Activated B cell treated with CpG ODN at 0.5 μM for 24 hours (primary cell): ENCODE data around the gene GFRA3. TPM values are rescaled to one million over a fixed set of nuclear protein-coding genes. Genes with fewer than 3 reads are reported as not detected.

Experiments used
- total RNA-seq: library from RNA; stranded (reverse); gene quantifications from 2 replicates; pipeline ENCODE4 v1.2.3, GENCODE V29; 2022

The GFRA3 gene
- total RNA-seq, 1 donor from 2014 or later = not detected

Other genes with a start within 250 kb of the GFRA3 start
- 76.6 and 84.1 TPM in 2 replicates for gene FAM13B, start 241.5 kb downstream of the GFRA3 start, total RNA-seq
- not detected in 2 replicates for gene WNT8A, start 190.6 kb downstream of the GFRA3 start, total RNA-seq
- gene NME5, start 135.2 kb downstream of the GFRA3 start, total RNA-seq = not detected in 2 replicates
- 63.5 and 77.8 TPM in 2 replicates for gene BRD8, start 96.0 kb downstream of the GFRA3 start, total RNA-seq
- gene KIF20A, start 95.5 kb downstream of the GFRA3 start, total RNA-seq = 0.40 and 0.44 TPM in 2 replicates
- 31.9 and 35.0 TPM in 2 replicates for gene CDC23, start 61.3 kb downstream of the GFRA3 start, total RNA-seq
- gene CDC25C, start 57.2 kb upstream of the GFRA3 start, total RNA-seq = 0.42 TPM in 1 of 2 replicates, not detected in the other
- 23.5 and 24.9 TPM in 2 replicates for gene FAM53C, start 63.6 kb upstream of the GFRA3 start, total RNA-seq
- gene KDM3B, start 78.1 kb upstream of the GFRA3 start, total RNA-seq = 85.5 and 94.0 TPM in 2 replicates
- gene REEP2, start 164.4 kb upstream of the GFRA3 start, total RNA-seq = 0.42 TPM in 1 of 2 replicates, not detected in the other
- 10.9 and 14.2 TPM in 2 replicates for gene EGR1, start 190.9 kb upstream of the GFRA3 start, total RNA-seq